Progenitor cell of endocrine pancreas (in vitro differentiated cells): ENCODE data around the gene ATOH8. TPM values are rescaled to one million over a fixed set of nuclear protein-coding genes. Genes with fewer than 3 reads are reported as not detected.
A peak's percentile ranks its signal among the peaks of the same experiment; 100 is the strongest.

Source experiments
- DNase-seq: peaks from one replicate; pipeline ENCODE4 v3.0.0; 2021; ENCODE audit warnings: low spot score; ENCODE audit not compliant: unreplicated experiment
- H3K27ac Mint-ChIP-seq: 2 replicates; pipeline ENCODE4 v1.8.0; 2021; ENCODE audit warnings: mild to moderate bottlenecking, moderate library complexity, mixed read lengths
- H3K27me3 Mint-ChIP-seq: 2 replicates; pipeline ENCODE4 v1.8.0; 2021; ENCODE audit warnings: mixed read lengths
- H3K36me3 Mint-ChIP-seq: 2 replicates; pipeline ENCODE4 v1.8.0; 2022; ENCODE audit warnings: mixed read lengths; ENCODE audit not compliant: insufficient read depth
- H3K4me1 Mint-ChIP-seq: 2 replicates; pipeline ENCODE4 v1.8.0; 2021; ENCODE audit warnings: low read depth, mixed read lengths
- H3K4me3 Mint-ChIP-seq: 2 replicates; pipeline ENCODE4 v1.8.0; 2021; ENCODE audit warnings: low read depth, mild to moderate bottlenecking, moderate library complexity, mixed read lengths
- H3K9me3 Mint-ChIP-seq: 2 replicates; pipeline ENCODE4 v1.8.0; 2021; ENCODE audit warnings: low read depth, mixed read lengths
- total RNA-seq: library from RNA; stranded (reverse); gene quantifications from 2 replicates; pipeline ENCODE4 v1.2.1, GENCODE V29; 2021
- TF ChIP-seq, protein P1 (sequence below): fragments of 200-600 bp; sonication (generic); IDR thresholded peaks from one replicate; pipeline ENCODE4 v1.5.0; 2021; ENCODE audit warnings: antibody characterized with exemption, mild to moderate bottlenecking; ENCODE audit not compliant: unreplicated experiment

Gene ATOH8
- total RNA-seq, 1 donor from 2014 or later = 1.3 TPM

DNA sequence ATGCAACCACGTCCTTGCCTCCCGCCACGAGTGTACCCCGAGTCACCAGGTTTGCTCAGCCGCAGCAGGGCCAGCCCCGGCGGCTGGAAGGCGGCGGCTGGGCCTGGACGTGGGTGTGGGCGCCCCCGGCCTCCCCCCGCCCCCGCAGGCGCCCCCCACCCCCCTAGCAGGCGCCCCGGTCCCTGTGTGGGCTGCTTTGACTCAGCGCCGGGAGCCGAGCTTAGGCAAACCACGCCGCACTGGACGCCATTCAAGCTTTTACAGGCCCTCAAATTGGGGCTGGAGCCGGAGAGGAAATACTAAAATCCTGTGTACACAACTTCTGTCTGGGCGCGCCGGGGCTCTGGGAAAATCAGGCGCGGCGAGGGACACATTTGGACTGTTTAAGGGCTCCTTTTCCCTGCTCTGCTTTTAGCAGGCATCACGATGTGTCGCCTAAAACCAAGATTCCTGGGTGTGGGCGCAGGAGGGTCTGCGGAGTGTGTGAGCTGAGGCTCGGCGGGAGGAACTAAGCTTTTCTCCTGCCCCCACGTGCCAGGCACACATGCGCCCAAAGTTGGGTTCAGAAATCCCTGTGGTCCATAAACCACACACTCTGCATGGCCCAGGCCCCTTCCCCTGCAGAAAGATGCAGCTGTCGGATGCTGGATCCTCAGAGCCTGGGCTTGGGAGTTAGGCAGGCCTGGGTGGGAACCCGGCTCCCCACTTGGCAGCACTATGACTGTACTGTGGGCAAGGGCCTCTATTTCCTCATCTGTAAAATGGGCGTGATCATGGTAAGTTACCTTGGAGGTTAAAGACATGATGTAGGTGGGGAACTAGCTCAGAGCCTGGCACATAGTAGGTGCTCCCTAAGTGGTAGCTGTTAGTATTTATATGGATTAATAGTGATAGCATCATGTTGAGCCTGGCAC, 57.6 kb downstream of the ATOH8 start:
- Mint-ChIP-seq H3K4me3 (no peak overlapping the region), H3K27me3 (peaks cover 9% of the 10 kb centered on the region), H3K4me1 (peaks cover 3% of the 10 kb centered on the region), H3K36me3 (no peaks in the 10 kb centered on the region), H3K27ac (no peak overlapping the region), H3K9me3 (no peaks in the 10 kb centered on the region)
- TF ChIP-seq, protein P1, sequence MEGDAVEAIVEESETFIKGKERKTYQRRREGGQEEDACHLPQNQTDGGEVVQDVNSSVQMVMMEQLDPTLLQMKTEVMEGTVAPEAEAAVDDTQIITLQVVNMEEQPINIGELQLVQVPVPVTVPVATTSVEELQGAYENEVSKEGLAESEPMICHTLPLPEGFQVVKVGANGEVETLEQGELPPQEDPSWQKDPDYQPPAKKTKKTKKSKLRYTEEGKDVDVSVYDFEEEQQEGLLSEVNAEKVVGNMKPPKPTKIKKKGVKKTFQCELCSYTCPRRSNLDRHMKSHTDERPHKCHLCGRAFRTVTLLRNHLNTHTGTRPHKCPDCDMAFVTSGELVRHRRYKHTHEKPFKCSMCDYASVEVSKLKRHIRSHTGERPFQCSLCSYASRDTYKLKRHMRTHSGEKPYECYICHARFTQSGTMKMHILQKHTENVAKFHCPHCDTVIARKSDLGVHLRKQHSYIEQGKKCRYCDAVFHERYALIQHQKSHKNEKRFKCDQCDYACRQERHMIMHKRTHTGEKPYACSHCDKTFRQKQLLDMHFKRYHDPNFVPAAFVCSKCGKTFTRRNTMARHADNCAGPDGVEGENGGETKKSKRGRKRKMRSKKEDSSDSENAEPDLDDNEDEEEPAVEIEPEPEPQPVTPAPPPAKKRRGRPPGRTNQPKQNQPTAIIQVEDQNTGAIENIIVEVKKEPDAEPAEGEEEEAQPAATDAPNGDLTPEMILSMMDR = no peak
- DNase-seq = no peak

DNA sequence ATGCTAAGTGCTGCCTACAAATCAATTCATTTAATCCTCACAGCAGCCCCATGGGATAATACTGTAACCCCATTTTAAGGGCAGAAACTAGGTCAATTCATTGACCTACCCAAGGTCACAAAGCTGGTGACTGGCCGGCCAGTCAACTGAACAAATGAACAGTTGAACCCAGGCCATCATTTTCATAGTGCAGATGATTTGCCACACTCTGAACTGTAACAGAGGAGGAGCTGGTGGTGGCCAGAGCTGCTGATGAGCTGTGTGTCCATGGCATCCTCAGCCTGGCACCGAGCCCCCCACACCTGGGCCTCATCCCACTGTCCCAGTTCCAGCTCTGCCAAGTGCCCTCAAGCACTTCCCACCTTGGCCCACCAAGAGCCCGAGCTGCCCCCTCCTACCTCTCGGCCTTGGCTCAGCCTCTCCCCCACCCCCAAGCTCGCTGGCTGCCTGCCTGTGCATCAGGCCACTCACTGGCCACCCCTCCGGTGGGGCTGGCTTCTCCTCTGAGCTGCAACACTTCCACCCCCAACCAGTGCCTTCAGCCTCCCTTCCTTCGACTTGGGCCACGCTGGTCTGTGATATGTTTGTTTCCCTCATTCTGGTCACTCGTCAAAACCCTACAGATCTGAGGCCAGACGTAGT, 58.4 kb downstream of the ATOH8 start:
- H3K4me1 Mint-ChIP-seq = peaks cover 3% of the 10 kb centered on the region
- no peaks in the 10 kb centered on the region for H3K36me3 Mint-ChIP-seq
- H3K27me3 Mint-ChIP-seq = peaks cover 9% of the 10 kb centered on the region
- H3K9me3 Mint-ChIP-seq = no peaks in the 10 kb centered on the region
- DNase-seq = no peak
- H3K27ac Mint-ChIP-seq = no peak overlapping the region
- H3K4me3 Mint-ChIP-seq = no peak overlapping the region
- TF ChIP-seq, protein P1 = no peak

DNA sequence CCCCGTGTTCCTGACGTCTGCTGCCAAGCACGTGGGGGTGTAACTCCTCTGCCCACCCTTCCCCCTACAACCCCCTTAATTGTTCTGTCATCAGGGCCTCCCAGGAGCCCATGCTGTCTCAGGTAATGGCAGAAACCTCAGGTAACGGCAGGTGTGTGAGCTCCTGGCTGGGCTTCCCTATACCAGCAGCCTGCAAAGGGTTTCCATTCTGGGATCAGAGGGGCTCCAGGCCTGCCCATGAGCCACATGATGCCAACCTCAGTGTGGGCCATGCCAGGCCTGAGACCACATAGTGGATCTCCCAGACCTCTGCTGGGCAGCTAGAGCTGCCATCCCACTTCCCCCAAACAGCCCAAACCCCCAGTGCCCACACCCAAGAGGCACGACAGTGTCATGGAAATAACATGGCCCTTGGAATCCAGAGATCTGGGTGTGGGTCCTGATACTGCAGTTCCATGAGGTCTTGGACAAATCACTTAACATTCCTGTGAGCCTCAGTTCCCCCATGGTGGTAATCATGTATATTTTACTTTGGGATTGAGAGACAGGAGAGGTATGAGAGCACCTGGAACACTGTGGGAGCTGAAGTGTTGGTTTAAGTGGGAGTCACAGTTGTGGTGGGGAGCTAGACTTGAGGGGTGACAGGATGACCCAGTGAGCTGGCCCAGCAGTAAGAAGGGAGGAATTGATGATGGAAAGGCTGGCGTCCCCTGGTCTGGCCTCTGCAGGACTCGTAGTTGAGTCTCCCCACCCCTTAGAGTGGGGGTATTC, 59.6 kb downstream of the ATOH8 start:
- TF ChIP-seq, protein P1 = no peak
- Mint-ChIP-seq H3K4me1 (peaks cover 3% of the 10 kb centered on the region), H3K27me3 (peaks cover 15% of the 10 kb centered on the region), H3K4me3 (no peak overlapping the region), H3K9me3 (no peaks in the 10 kb centered on the region), H3K27ac (no peak overlapping the region), H3K36me3 (no peaks in the 10 kb centered on the region)
- no peak for DNase-seq

DNA sequence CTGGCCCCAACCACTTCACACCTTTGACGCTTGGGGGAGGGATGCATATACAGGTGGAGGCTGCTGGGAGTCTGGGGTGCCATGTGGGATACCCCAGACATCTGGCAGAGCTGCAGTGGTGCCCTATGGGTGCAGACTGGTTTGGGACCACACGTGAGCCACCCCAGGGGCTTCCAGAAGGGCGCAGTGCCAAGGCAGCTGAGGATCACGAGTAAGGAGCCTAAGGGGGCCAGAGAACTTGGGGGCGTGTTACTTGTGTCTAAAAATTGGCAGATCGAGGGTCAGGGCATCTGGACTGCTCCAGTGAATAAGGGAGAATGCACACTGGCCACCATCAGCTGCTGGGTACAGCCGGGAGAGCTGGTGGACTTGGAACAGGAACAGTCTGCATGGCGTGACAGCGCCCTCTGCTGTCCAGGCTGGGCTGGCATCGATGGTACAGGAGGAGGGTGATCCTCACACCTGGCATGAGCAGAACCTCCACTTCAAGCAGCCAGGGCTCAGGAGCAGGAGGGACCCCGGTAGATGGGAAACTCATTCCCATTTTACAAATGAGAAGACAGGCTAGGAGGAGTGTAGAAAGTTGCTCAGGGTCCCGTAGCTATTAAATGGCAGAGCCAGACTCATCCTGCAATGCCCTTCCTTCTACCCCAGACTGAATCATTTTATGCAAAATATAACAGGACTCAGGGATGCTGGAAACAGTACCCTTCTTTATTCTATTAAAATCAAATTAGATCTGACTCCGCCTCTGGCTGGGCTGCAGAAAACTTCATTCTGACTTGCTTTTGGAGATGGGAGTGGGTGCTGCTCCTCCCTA, 60.4 kb downstream of the ATOH8 start:
- H3K4me1 Mint-ChIP-seq = peaks cover 3% of the 10 kb centered on the region
- H3K4me3 Mint-ChIP-seq = no peak overlapping the region
- H3K36me3 Mint-ChIP-seq = no peaks in the 10 kb centered on the region
- H3K27me3 Mint-ChIP-seq = peaks cover 17% of the 10 kb centered on the region
- no peak overlapping the region for H3K27ac Mint-ChIP-seq
- TF ChIP-seq, protein P1 = peak; percentile 95
- no peaks in the 10 kb centered on the region for H3K9me3 Mint-ChIP-seq
- DNase-seq = peak; percentile 93
